ENCODE data around the gene KSR2.

The KSR2 gene

DNA sequence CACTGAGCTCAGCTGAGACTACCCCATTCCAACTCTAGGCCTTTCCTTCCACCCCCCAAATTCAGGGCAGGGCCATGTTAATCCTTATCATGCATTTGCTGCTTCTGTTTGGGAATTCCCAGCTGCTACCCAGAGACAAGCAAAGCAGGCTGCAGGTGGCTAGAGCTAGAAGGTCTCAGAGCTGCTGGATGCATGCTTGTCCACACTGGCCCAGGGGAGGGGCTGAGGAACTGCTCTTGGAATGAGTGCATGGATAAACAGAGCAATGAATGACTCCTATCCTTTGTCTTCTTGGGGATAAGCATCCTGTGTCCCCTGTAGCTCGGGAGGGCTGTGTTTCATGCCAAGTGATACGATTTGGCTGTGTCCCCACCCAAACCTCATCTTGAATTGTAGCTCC, 470.5 kb downstream of the KSR2 start:
- DNase-seq (ENCODE audit: low read depth): no peak

DNA sequence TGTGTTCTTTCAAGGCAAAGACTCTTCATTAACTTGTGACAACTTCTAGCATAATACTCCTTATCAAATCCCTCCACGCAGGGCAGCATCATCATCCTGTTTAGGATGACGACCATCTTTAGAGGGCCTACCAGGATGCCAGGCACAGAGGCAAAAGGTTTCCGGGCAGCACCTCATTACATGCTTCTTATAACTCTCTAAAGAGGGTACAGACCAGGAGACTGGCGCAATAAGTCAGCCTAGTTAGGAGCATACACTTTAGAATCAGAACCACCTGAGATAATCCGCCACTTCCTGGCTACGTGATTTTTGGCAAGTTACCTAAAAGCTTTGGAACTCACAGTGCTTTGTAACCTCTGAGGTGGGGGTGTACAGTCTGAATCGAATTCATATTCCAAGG, 471.4 kb downstream of the KSR2 start:
- DNase-seq (ENCODE audit: low read depth): no peak

DNA sequence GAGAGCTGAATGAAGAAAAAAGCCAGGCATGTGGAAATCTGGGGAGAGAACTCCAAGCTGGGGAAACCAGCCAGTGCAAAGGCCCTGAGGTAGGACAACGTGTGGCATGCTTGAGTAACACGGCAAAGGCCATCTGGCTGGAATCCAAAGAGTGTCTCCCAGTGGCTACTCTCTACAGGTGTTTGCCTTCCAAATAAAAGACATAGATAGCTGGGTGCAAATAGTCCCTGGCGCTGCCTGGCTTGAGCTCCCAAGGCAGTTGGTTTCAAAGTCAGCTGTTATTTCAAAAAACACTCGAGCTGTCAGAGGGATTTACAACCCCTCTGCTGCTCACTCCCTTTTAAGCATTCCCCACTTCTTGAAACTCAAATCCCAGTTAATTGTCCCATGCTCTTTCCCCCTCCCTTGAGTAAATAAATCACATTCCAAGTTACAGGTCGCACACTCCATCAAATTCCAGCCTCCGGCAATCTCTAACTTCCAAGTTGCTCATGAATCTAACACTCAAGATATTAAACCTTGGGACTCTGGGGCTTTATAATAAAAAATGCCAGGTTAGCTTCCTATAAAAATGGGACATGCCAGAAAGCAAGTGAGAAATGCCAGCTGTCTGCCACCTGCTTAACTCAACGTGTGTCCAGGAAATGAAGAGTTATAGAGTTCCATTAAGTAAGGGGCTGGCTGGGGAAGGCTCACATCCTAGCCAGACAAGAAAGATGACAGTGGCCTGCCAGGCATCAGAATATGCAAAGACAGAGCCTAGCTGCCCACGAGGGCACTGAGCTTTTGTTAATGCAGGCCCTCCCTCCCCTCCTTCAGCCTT, 473.7 kb downstream of the KSR2 start:
- DNase-seq (ENCODE audit: low read depth): no peak

DNA sequence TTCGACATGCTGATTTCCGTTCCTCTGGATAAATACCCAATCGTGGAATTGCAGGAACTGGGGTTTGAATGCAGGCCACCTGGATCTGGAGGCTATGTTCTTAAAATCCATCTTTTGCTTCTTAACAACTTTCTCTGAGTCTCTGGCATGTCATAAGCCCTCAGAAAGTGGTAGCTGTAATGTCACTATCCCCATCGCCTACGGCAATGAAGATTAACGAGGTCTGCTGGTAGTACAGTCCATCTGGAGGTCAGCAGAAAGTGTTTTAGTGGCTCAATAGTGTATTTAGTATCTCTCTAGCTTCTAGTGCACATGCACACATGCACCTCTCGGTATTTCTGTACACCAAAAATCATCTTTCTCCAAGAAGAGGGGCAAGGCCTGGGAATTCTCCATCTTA, 477.1 kb downstream of the KSR2 start:
- no peak for DNase-seq (ENCODE audit: low read depth)

DNA sequence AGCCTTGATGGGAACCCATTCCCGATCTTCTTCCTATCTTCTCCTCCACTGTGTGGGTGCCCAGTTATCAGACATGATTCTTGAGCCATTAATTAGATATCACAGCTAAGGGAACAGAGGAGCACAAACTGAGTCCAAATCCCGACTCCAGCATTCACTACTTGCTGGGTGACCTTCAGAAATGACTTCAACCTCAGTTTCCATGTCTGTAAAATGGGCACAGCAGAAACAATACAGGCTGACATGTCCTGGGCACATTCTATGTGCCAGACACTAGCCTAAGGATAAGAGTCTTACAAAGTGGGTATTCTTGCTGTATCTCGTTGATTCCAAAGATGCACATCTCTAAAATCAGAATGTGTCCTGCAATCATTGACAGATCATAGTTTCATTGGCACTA, 478.7 kb downstream of the KSR2 start:
- DNase-seq (ENCODE audit: low read depth): no peak

DNA sequence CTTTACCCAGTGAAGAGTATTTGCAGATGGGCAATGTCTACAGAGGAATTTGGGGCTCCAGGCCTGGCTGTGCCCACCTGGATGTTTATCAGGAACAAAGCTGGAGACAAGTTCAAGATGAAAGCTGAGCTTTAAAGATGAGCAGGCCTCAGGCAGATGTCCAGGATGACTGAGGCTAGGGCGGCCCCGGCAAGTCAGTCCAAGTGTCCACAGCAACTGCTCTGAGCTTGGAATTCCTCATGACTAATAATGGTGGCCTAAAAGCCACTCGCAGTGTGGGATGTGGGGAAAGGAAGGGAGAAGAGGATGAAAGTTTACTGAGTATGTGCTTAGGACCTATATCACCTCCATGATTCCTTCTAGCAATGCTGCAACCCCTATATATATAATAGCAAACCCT, 479.1 kb downstream of the KSR2 start:
- no peak for DNase-seq (ENCODE audit: low read depth)

DNA sequence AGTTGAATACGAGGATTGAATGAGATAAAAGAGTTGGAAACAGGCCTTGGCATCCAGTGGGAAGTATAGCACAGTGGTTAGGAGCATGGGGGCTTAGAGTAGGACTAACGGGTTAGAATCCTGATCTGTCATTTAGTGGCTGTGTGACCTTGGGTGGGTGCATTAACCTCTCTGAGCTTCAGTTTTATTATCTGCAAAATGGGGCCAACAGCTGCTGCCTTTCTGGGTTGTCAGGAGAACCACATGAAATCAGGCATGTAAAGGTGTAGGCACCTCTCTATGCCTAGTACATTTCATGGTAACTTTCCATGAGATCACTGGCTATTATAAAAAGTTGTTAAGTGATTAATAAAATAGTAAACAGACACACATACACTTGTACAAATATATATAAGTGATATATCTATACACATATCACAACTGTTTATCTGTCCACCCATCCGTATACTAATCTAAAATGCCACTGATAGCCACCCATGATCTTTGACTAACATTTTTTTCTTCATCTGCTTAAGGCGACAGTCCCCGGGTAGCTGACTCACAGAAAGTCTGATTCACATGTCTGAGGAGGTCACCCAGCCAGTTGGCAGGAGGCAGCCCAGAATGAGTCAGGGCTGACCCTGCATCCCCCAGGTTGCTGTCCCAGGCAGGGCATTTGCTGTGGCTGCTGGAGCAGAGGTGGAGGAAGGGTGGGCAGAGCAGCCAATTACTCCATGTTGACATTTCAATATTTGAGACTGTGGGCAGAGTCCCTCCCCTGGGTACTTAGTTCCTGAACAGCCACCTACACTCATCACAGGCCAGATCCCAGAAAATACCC, 481.7 kb downstream of the KSR2 start:
- DNase-seq (ENCODE audit: low read depth): no peak

DNA sequence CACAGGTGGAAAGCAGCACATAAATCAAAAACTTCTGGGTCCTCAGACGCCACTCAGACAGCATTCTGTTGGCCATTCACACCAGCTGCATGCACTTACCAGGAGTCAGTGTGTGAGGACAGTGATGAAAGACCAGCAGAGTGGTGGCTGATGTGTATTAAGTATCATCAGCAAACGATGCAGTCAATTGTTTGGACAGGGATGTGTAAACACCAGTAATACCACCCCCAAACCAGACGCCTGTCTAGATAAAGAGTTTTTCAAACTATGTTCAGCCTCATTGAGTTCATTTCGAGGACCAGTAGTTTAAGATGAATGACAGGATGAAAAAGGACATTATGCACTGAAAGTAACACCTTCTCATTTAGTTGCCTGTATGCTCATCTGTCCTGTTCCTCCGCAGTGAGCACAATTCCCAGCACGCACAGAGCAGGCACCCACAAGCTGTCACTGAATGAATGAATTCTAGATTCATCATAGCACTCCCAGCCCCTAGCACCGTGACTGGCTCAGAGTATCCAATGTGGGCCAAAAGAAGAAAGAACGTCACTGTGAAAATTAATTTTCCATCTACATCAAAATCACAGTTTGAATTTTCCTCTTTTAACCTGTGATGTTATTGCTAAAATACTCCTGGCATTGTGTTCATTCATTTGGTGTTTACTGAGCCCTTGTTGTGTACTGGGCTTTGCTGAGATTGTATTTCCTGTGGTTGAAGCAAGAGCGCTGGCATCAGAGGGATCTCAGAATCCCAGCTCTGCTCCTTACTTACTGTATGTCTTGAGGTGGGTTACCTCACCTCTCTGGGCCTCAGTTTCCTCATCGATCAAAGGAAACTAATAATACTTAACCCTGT, 482.6 kb downstream of the KSR2 start:
- no peak for DNase-seq (ENCODE audit: low read depth)

DNA sequence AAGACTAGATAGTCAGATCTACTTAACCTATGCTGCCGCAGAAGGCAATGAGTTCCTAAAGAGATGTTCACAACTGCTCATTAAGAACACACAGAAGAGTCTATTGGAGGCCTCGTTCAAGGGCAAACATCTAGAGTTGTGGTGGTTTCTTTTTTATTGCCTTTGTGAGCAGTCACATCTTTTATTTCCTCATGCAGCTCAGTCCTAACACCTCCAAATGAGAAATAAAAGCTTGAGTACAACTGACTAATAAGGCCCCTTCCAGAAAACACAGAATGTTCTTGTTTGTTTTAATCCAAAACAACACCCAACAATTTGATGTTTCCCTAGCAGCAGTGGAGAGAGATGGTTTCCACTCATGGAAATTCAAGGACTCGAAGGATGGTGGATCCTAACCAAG, 483.9 kb downstream of the KSR2 start:
- no peak for DNase-seq (ENCODE audit: low read depth)

DNA sequence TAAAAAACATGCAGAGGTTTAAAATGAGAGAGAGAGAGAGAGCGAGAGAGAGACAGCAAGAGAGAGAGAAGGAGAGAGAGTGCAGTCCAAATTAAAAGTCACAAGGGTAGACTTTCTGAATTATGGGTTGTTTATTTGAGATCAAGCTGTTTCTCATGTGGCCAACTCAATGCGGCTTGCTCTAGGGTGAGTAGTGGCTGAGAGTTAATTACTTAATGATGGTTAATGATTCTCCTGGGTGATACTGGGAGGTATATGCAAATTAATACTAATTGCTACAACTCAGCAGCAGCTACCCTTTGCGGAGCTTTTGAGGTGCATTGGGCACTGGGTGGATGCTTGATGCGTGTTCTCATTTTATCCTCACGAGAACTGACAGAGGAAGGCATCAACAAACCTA, 485.3 kb downstream of the KSR2 start:
- no peak for DNase-seq (ENCODE audit: low read depth)

DNA sequence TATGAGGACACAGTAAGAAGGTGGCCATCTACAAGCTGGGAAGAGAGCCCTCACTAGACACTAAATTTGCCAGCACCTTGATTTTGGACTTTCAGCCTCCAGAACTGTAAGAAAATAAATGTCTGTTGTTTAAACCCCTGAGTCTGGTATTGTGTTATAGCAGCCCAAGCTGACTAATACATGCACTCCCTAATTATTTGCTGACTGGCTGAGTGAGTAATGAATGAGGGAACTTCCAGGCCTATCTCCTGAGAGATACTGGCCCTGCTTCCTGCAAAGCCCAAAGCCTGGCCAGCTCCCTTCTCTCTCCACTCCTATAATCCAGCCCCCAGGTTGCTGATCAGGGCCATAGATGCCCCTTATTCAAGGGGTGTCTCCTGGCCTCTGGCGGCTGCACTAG, 487.3 kb downstream of the KSR2 start:
- DNase-seq (ENCODE audit: low read depth): no peak

DNA sequence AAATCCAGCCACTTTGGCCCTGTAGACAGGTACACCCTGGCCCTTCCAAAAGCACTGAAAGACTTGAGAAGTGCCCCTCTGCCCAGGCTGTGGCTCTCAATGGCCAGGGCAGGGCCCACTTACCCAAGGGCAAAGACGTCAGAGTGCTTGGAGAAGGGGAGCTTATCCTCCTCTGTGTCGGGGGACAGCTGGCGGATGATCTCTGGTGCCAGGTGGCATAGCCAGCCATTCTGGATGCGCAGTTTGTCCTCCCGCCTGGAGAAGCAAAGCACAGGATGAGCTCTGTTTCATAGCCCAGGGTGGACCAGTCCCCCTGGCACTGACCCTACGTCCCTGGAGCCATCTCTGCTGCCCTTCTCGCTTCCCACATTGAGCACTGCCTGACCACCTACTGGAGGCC, 492.4 kb downstream of the KSR2 start:
- DNase-seq (ENCODE audit: low read depth): no peak

DNA sequence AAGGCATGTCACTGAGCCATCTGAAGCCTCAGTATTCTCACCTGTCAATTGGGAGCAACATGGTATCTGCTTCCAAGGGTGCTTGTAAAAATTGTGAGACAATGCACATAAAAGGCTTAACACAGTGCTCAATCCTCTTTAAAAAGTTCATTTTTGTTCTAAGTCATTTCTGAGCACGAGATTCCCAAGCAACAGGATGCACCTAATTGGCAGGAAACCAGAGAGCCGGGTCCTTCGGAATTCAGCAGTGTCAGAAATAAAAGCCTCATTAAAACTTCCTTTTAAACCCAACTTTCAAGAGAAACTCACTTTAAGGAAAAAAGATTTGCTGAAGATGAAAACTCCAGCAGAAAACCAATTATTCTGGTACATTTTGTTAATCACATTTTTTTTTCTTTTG, 494.9 kb downstream of the KSR2 start:
- DNase-seq (ENCODE audit: low read depth): no peak

DNA sequence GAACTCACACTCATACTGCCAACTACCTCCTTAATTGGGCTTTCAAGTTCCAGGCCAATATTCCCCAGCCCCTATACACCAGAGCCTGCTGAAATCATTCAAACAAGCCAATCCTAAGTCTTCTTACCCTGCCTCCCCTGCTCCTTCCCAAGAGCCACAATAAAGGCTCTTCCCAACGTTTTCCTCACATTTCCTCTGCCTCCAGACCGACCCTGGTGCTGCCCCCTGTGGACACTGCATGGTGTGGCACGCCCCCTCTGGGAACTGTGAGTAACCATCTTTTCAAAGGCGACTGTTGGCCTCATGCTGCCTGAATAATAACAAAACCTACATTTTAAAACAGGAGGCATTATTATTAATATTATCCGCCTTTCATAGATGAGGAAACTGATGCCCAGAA, 495.8 kb downstream of the KSR2 start:
- DNase-seq (ENCODE audit: low read depth): no peak

DNA sequence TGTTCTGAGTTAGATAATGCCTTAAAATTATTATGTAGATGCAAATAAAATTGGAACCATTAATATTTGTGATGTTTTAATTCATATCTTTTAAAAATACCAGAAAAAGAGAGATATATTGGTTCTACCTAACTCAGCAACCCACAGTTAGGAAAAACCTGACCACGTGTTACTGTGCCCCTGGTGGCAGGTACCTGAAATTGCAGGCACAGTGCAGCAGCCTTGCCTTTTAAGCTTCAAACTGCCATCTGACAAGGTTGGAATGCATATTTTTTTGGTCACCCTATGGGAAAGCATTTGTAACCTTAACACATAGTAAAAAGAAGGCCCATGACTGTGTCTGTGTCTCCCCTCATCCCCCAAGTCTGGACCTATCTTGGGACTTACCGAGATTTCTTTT, 498.0 kb downstream of the KSR2 start:
- DNase-seq (ENCODE audit: low read depth): no peak

DNA sequence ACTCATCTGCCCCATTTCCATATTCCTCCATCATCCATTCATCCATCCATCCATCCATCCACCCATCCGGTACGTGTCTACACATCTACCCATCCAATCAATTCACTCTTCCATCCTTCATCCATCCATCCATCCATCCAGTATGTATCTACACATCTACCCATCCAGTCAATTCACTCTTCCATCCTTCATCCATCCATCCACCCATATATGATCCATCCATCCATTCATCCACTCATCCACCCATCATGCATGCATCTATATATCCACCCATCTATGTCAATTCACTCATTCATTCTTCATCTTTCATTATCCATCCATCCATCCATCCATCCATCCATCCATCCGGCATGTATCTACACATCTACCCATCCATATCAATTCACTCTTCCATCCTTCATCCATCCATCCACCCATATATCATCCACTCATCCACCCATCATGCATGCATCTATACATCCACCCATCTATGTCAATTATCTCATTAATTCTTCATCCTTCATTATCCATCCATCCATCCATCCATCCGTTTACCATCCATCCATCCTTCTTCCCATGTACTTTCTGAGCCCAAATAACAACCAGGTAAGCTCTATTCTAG, 498.8 kb downstream of the KSR2 start:
- no peak for DNase-seq (ENCODE audit: low read depth)

DNA sequence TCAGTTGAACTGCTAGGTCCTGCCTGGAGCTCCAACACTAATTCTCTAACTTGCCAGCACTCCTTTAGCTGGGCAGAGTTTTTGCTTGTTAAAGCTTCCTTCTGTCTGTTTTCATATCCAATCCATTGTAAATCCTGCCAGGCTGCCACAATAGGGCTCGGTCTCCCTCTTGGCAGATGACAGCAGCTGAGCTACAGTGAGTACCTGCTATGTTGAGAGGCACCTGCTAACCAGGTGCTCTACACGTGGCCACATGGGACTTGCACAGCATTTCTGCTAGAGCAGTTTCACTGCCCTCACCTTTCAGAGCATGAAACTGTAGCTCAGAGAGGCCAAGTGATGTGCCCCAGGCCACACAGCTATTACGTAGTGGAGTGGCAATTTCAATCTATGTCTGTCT, 500.8 kb downstream of the KSR2 start:
- DNase-seq (ENCODE audit: low read depth): no peak

DNA sequence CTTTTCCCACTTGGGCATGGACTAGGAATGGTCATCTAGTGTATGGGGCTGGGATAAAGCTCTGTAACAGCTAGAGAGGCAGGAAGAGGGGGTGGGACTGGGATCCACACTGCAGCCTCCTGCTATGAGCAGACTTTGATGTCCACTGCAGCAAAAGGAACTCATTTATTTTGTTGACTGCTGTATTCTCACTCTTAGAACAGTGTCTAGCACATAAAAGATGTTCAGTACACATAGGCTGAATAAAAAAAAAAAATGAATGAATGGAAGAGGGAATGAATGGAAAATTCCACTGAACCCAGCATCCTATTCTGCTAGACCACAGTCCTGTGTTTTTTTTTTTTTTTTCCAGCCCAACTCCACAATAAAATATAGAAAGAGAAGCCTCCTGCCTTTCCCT, 501.2 kb downstream of the KSR2 start:
- no peak for DNase-seq (ENCODE audit: low read depth)

DNA sequence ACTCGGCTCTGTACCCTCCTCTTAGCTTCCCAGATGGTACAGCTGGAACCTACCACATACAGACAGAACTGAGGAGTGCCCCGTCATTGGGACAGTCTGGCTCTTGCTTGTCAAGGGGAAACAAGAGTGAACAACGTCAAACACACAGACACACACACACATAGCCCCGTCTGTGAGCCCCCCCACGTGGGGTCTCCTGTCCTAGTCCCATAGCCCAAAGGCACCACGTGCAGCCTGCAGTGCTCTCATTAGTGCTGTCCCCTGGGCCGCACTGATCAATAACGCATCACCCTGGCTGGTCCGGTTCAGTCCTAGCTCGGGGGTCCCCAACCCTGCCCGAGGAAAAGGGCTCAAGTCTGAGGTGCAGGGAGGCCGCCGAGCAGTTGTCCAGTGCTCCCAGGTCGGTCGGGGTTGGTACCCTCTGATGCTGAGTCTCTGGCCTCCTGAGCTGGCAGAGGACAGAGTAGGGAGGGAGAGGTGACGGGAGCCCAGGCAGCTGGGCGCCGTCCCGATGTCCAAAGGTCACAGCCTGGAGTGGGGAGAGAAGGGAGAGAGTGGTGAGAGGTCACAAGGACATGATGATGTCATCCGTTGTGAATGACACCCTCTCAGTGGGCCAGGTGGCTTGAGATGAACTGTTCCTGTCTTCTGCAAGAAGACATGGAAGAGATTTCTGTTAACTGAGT, 502.0 kb downstream of the KSR2 start:
- no peak for DNase-seq (ENCODE audit: low read depth)

DNA sequence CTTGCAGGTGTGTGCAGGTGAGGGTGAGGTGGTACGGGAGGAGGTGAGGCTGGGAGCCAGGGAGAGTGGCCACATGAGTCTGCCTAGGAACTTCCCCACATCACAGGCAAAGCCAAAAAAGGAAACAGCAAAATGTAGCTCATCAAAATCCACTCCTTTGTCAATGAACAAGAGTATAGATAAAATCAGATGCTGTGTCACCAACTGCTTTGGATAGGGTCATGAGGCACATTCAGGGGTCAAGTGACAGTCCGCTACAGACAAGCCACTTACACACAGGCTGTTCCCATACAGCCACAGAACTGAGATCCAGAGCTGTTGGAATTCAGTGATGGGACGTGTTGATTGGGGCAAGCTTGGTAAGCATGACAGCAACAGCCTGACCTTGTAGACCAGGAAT, 507.1 kb downstream of the KSR2 start:
- DNase-seq (ENCODE audit: low read depth): no peak

DNA sequence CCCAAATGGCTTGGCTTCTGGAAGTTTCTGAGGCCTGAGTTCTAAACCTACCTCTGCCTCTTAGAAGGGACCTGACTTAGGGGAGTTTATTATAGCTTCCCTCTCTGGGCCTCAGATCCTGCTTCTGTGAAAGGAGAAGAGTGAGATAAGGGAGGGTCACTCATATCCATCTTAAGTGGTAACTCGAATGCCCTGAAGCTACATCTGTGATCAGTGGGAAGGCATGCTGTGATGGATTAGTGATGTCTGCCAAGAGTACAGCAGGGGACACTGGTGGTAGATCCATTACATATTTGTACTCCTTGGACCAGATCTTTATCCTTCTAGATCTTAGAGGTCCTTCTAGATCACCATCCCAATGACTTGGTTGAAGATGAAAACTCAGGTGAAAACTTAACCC, 509.6 kb downstream of the KSR2 start:
- no peak for DNase-seq (ENCODE audit: low read depth)

DNA sequence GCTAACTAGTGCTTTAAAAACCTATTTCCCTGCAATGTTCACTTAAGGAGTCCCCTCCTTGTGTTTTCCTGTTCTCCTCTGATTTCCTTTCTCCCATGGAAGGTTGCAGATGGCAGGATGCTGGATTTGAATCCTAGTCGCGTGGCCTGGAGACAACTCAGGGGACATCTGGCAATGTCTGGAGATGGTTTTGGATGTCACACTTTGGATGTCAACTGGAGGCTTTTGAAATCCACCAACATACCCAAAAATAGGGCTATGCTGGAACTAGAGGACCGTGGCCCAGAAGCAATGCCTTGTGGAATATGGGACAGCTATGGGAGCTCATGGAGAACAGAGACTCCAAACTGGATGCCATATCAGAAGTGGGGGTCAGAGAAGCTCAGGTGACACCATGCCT, 511.6 kb downstream of the KSR2 start:
- no peak for DNase-seq (ENCODE audit: low read depth)
